RWPE1 (cell line): Measurements from ENCODE around the gene GADD45GIP1.

ENCODE experiments used
- CTCF ChIA-PET: fragments of 350-600 bp; sonication (Branson Sonifier 250); formaldehyde crosslinking; extraction: SDS; loops from one replicate; lab custom pipeline; 2021; lab: Yijun Ruan, JAX
- POLR2A ChIA-PET: fragments of 400-600 bp; formaldehyde crosslinking; extraction: SDS; loops from one replicate; lab custom pipeline; 2020; ENCODE audit warnings: antibody characterized with exemption; ENCODE audit not compliant: low non-redundant PET; lab: Yijun Ruan, JAX
- DNase-seq: peaks from one replicate; pipeline ENCODE4 v3.0.0; 2012; ENCODE audit warnings: low spot score
- H3K27ac ChIP-seq: fragments of 450-650 bp; 2 replicates; pipeline ENCODE4 v1.5.1; 2017
- TF ChIP-seq, protein P1 (sequence below): fragments of 450-650 bp; conservative IDR thresholded peaks from 2 replicates; pipeline ENCODE4 v1.5.1; 2017; ENCODE audit warnings: low read depth, mild to moderate bottlenecking

The GADD45GIP1 gene

DNA sequence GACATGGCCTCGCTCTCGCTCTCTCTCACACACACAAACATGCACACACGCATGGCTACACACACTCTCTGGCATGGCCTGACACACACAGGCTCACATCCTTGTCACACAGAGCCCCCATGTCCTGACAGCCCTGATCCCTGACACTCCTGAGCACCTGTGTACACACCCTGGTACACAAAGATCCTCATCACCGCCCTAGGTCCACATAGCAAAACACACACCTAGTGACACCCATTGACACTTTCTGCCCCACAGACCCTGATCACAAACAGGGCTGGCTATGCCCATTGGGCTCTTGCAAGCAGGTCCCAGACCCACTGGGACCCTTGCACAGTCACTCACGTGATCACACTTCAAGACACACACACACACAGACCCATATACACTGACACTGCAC lies 34.3 kb upstream of the GADD45GIP1 start:
- CTCF ChIA-PET, result no interaction called here

DNA sequence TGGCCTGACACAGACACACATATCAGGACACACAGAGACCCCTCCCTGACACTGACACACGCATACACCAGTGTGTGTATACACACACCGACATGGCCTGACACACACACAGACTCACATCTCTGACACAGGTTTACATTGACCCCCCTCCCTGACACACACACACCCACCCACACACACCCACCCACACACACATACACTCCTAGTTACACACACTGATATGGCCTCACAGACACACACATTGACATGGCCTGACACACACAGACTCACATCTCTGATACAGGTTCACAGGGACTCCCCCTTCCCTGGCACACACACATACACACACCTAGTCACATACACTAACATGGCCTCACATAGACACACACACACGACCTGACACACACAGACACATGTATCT lies 33.8 kb upstream of the GADD45GIP1 start:
- H3K27ac ChIP-seq, result peak overlapping the region; percentile 23
- TF ChIP-seq, protein P1, sequence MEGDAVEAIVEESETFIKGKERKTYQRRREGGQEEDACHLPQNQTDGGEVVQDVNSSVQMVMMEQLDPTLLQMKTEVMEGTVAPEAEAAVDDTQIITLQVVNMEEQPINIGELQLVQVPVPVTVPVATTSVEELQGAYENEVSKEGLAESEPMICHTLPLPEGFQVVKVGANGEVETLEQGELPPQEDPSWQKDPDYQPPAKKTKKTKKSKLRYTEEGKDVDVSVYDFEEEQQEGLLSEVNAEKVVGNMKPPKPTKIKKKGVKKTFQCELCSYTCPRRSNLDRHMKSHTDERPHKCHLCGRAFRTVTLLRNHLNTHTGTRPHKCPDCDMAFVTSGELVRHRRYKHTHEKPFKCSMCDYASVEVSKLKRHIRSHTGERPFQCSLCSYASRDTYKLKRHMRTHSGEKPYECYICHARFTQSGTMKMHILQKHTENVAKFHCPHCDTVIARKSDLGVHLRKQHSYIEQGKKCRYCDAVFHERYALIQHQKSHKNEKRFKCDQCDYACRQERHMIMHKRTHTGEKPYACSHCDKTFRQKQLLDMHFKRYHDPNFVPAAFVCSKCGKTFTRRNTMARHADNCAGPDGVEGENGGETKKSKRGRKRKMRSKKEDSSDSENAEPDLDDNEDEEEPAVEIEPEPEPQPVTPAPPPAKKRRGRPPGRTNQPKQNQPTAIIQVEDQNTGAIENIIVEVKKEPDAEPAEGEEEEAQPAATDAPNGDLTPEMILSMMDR, result no peak
- CTCF ChIA-PET, result no interaction called here

More for the DNA sequence above, 34.3 kb upstream of the GADD45GIP1 start:
- peak overlapping the region; percentile 23 for H3K27ac ChIP-seq
- TF ChIP-seq, protein P1, result no peak
- POLR2A ChIA-PET, result no interaction called here
- DNase-seq, result no peak

DNA sequence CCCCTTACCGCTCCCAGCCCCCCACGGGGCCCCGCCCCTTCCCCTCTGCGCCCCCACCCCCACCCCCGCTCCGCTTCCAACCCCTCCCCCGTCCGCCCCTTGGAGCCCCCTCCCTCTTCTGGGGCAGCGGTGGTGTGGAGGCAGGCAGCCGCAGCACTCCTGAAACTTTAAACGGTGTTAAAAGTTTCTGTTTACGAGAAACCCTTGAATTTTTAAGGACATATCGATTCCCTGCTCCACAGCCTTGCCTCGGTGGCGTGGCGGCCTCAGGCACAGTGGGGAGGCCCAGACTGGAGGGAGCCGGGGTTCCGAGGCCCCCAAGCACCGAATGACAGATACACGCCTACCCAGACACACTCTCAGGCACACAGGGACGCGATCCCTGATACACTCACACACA lies 33.4 kb upstream of the GADD45GIP1 start:
- ChIA-PET POLR2A (no interaction called here), CTCF (no interaction called here)
- no peak for DNase-seq
- peak overlapping the region; percentile 23 for H3K27ac ChIP-seq
- TF ChIP-seq, protein P1, result no peak

More for the DNA sequence above, 33.8 kb upstream of the GADD45GIP1 start:
- no peak for DNase-seq
- POLR2A ChIA-PET, result no interaction called here

DNA sequence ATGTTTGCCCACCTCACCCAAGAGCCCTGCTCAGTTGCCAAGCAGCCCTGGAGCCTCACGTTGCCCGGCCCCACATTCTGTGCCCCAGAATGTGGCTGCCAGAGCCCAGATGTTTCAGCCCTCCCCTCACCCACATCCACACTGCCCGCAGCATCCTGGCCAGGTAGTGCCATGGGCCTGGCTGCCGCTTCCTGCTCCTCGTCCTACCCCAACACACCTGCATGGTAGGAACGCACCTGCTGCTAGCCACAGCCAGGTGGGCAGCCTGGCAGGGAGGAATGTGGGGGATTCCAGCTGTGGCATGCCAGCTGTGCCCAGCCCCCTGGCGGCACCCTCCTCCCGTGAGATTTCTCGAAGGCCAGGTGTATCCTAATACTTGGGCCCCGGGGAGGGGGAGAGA lies 30.8 kb upstream of the GADD45GIP1 start:
- TF ChIP-seq, protein P1, result no peak
- POLR2A ChIA-PET, result no interaction called here
- CTCF ChIA-PET, result no interaction called here
- H3K27ac ChIP-seq, result no peak overlapping the region; the same call in 1 of the 2 replicates
- DNase-seq, result no peak

DNA sequence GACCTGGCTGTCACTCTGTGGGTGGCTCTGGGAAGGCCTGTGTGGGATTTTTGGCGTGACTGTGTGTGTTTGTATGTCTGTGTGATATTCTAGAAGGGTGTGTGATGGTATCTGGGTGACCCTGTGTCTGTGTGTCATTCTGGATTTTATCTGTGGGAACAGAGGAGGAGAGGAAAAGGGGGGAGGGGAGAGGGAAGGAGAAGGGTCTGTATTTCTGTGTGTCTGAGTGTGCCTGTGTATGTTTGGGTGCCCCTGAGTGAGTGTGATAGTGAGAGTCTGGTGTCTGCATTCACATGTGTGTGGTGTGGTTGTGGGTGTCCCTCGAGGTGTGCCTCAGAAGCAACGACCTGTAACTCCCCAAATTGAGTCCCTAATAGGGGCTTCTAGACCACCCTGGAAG lies 30.2 kb upstream of the GADD45GIP1 start:
- no peak for DNase-seq
- POLR2A ChIA-PET, result no interaction called here
- CTCF ChIA-PET, result no interaction called here
- no peak overlapping the region; the same call in 1 of the 2 replicates for H3K27ac ChIP-seq
- TF ChIP-seq, protein P1, result no peak

DNA sequence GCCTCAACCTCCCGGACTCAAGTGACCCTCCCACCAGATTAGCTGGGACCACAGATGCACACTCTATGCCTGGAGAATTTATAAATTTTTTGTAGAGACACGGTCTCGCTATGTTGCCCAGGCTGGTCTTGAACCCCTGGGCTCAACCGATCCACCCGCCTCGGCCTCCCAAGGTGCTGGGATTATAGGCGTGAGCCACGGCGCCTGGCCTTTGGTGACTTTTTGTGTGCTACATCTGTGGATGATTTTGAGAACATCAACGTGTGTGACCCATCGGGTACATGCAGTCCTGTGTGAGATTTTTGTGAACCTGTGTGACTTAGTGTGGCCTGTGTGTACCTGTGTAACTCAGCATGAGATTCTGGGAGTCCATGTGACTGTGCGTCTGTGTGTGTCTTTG lies 29.7 kb upstream of the GADD45GIP1 start:
- TF ChIP-seq, protein P1, result no peak
- ChIA-PET POLR2A (no interaction called here), CTCF (interaction anchor here (2.4 kb wide), 1 partner anchor 108 kb away, joined by 6 read pairs; no protein-coding TSS in a partner anchor)
- H3K27ac ChIP-seq, result no peak overlapping the region
- DNase-seq, result no peak
